Measurements from ENCODE around the gene RITA1. TPM values are rescaled to one million over a fixed set of nuclear protein-coding genes. Genes with fewer than 3 reads are reported as not detected.

Gene RITA1
- total and polyA plus RNA-seq, 2 experiments from 2014 or later, result 16.1 to 26.9 TPM

- Histone ChIP-seq H3K4me2 (no peak overlapping the region), H2AFZ (no peak overlapping the region), H3K36me3 (replicated peaks; ENCODE audit: insufficient read depth, low read depth) (no peaks in the 10 kb centered on the region), H3K27ac (no peak overlapping the region), H3K4me1 (ENCODE audit: insufficient read depth) (no peaks in the 10 kb centered on the region), H3K9me2 (replicated peaks; ENCODE audit: insufficient read depth) (no peaks in the 10 kb centered on the region), H3K79me2 (no peaks in the 10 kb centered on the region), H3K27me3 (no peaks in the 10 kb centered on the region), H3K9me3 (ENCODE audit: low read depth) (no peaks in the 10 kb centered on the region), H4K20me1 (ENCODE audit: insufficient read depth, poor library complexity, severe bottlenecking) (no peaks in the 10 kb centered on the region), H3K4me3 (no peak overlapping the region)
- TF ChIP-seq EZH2 (IDR thresholded peaks at IDR 0.05; ENCODE audit: borderline replicate concordance) (no peak), CTCF (IDR thresholded peaks at IDR 0.05; ENCODE audit: poor library complexity) (no peak), EZH2phosphoT487 (IDR thresholded peaks at IDR 0.05; ENCODE audit: low read depth, severe bottlenecking, unreplicated experiment) (no peak)
- 78% methylated on average over 10 of the region's 10 CpGs for WGBS (ENCODE audit: low lambda C conversion rate, missing lambda C conversion rate)
- DNase-seq (ENCODE audit: low spot score), result no peak
These were observed 22.8 kb downstream of the RITA1 start for GRCh38 chr12:113208041-113208934.

- 89% methylated on average over 6 of the region's 6 CpGs for WGBS (ENCODE audit: low lambda C conversion rate, missing lambda C conversion rate)
These were observed 25.6 kb downstream of the RITA1 start for GRCh38 chr12:113211160-113211559.

GRCh38 chr12:113214895-113215400 lies 29.4 kb downstream of the RITA1 start:
- no peaks in the 10 kb centered on the region for H3K9me3 ChIP-seq (ENCODE audit: low read depth)
- no peak overlapping the region for H3K4me2 ChIP-seq
- H3K4me3 ChIP-seq, result no peak overlapping the region
- H3K9me2 ChIP-seq (replicated peaks; ENCODE audit: insufficient read depth), result no peaks in the 10 kb centered on the region
- H3K27me3 ChIP-seq, result no peaks in the 10 kb centered on the region
- WGBS (ENCODE audit: low lambda C conversion rate, missing lambda C conversion rate), result 60% methylated on average over 5 of the region's 5 CpGs
- H2AFZ ChIP-seq, result no peak overlapping the region
- TF ChIP-seq EZH2 (IDR thresholded peaks at IDR 0.05; ENCODE audit: borderline replicate concordance), result no peak
- TF ChIP-seq EZH2phosphoT487 (IDR thresholded peaks at IDR 0.05; ENCODE audit: low read depth, severe bottlenecking, unreplicated experiment), result no peak
- no peak for TF ChIP-seq CTCF (IDR thresholded peaks at IDR 0.05; ENCODE audit: poor library complexity)
- no peaks in the 10 kb centered on the region for H3K79me2 ChIP-seq
- H3K36me3 ChIP-seq (replicated peaks; ENCODE audit: insufficient read depth, low read depth), result no peaks in the 10 kb centered on the region
- H3K27ac ChIP-seq, result peak overlapping the region; percentile 59
- no peaks in the 10 kb centered on the region for H3K4me1 ChIP-seq (ENCODE audit: insufficient read depth)
- DNase-seq (ENCODE audit: low spot score), result peak; percentile 63
- no peaks in the 10 kb centered on the region for H4K20me1 ChIP-seq (ENCODE audit: insufficient read depth, poor library complexity, severe bottlenecking)

More at GRCh38 chr12:113211160-113211559, 25.6 kb downstream of the RITA1 start:
- TF ChIP-seq EZH2 (IDR thresholded peaks at IDR 0.05; ENCODE audit: borderline replicate concordance) (no peak), EZH2phosphoT487 (IDR thresholded peaks at IDR 0.05; ENCODE audit: low read depth, severe bottlenecking, unreplicated experiment) (no peak), CTCF (IDR thresholded peaks at IDR 0.05; ENCODE audit: poor library complexity) (no peak)
- Histone ChIP-seq H3K36me3 (replicated peaks; ENCODE audit: insufficient read depth, low read depth) (no peaks in the 10 kb centered on the region), H3K79me2 (no peaks in the 10 kb centered on the region), H3K4me1 (ENCODE audit: insufficient read depth) (no peaks in the 10 kb centered on the region), H3K27me3 (no peaks in the 10 kb centered on the region), H2AFZ (no peak overlapping the region), H3K4me2 (no peak overlapping the region), H3K4me3 (no peak overlapping the region), H3K9me3 (ENCODE audit: low read depth) (no peaks in the 10 kb centered on the region), H3K9me2 (replicated peaks; ENCODE audit: insufficient read depth) (no peaks in the 10 kb centered on the region), H4K20me1 (ENCODE audit: insufficient read depth, poor library complexity, severe bottlenecking) (no peaks in the 10 kb centered on the region), H3K27ac (no peak overlapping the region)
- no peak for DNase-seq (ENCODE audit: low spot score)
